HEK293 (cell line): ENCODE data around the gene THSD7A.

Source experiments
- CTCF ChIA-PET: fragments of 350-600 bp; formaldehyde crosslinking; extraction: SDS; loops from one replicate; lab custom pipeline; 2021; ENCODE audit warnings: antibody characterized with exemption; lab: Yijun Ruan, JAX
- POLR2A ChIA-PET: fragments of 300-600 bp; formaldehyde crosslinking; extraction: SDS; loops from one replicate; lab custom pipeline; 2020; ENCODE audit warnings: antibody characterized with exemption, inconsistent platforms; lab: Yijun Ruan, JAX
- H3K27ac ChIP-seq: fragments of 200-500 bp; sonication (Bioruptor generic); 2 replicates; pipeline ENCODE4 v1.5.1; 2014; ENCODE audit warnings: low read depth, low read length, control low read depth, inconsistent platforms; ENCODE audit errors: extremely low read depth
- H3K36me3 ChIP-seq, 2 experiments: fragments of 200-500 bp in 1 of 2; sonication (Bioruptor generic) in 1 of 2; 1 replicate in 1 of 2; 2 replicates in 1 of 2; pipeline ENCODE4 v1.5.1; 2014 to 2017; ENCODE audit warnings: inconsistent platforms in 2 of 2, low read length in 2 of 2; ENCODE audit not compliant: control insufficient read depth in 2 of 2, insufficient read depth in 1 of 2
- H3K4me1 ChIP-seq: fragments of 200-500 bp; sonication (Bioruptor generic); 2 replicates; pipeline ENCODE4 v1.5.1; 2014; ENCODE audit warnings: mild to moderate bottlenecking, low read length, inconsistent platforms; ENCODE audit not compliant: control insufficient read depth, insufficient read depth
- H3K4me3 ChIP-seq: 2 replicates; pipeline ENCODE4 v1.5.1; 2011; ENCODE audit warnings: low read depth, mild to moderate bottlenecking, control low read depth, low read length, moderate library complexity
- H3K9me3 ChIP-seq: fragments of 200-500 bp; sonication (Bioruptor generic); 2 replicates; pipeline ENCODE4 v1.5.1; 2014; ENCODE audit warnings: low read depth, low read length, inconsistent platforms; ENCODE audit not compliant: control insufficient read depth, insufficient read depth
- BCL11B ChIP-seq: fragments of 450-650 bp; formaldehyde crosslinking; IDR thresholded peaks from 2 replicates; pipeline ENCODE4 v1.5.1; 2016; ENCODE audit warnings: low read depth, missing biosample characterization, missing genetic modification characterization
- KLF8 ChIP-seq: fragments of 450-650 bp; formaldehyde crosslinking; IDR thresholded peaks from 2 replicates; pipeline ENCODE4 v1.5.1; 2016; ENCODE audit warnings: missing biosample characterization, missing genetic modification characterization
- PRDM4 ChIP-seq: fragments of 450-650 bp; formaldehyde crosslinking; IDR thresholded peaks from 2 replicates; pipeline ENCODE4 v1.5.1; 2017; ENCODE audit warnings: missing biosample characterization, missing genetic modification characterization
- SCRT2 ChIP-seq: fragments of 450-650 bp; formaldehyde crosslinking; IDR thresholded peaks from 2 replicates; pipeline ENCODE4 v1.5.1; 2016; ENCODE audit warnings: missing biosample characterization, missing genetic modification characterization
- TCF7L2 ChIP-seq: IDR thresholded peaks from 2 replicates; pipeline ENCODE4 v1.6.1; 2011; ENCODE audit warnings: low read depth, mild to moderate bottlenecking, inconsistent platforms, low read length, moderate library complexity, borderline replicate concordance
- WT1 ChIP-seq: fragments of 450-650 bp; formaldehyde crosslinking; IDR thresholded peaks from 2 replicates; pipeline ENCODE4 v1.5.1; 2016; ENCODE audit warnings: missing biosample characterization, missing genetic modification characterization
- ZBTB20 ChIP-seq: fragments of 450-650 bp; formaldehyde crosslinking; IDR thresholded peaks from 2 replicates; pipeline ENCODE4 v1.5.1; 2016; ENCODE audit warnings: missing biosample characterization, missing genetic modification characterization
- ZBTB6 ChIP-seq: fragments of 450-650 bp; formaldehyde crosslinking; IDR thresholded peaks from 2 replicates; pipeline ENCODE4 v1.5.1; 2017; ENCODE audit warnings: missing biosample characterization, missing genetic modification characterization
- ZEB2 ChIP-seq: fragments of 450-650 bp; formaldehyde crosslinking; IDR thresholded peaks from 2 replicates; pipeline ENCODE4 v1.5.1; 2016; ENCODE audit warnings: missing biosample characterization, missing genetic modification characterization
- ZFP69B ChIP-seq: fragments of 450-650 bp; formaldehyde crosslinking; IDR thresholded peaks from 2 replicates; pipeline ENCODE4 v1.5.1; 2016; ENCODE audit warnings: missing biosample characterization, missing genetic modification characterization
- ZNF121 ChIP-seq: fragments of 450-650 bp; formaldehyde crosslinking; IDR thresholded peaks from 2 replicates; pipeline ENCODE4 v1.5.1; 2016; ENCODE audit warnings: missing biosample characterization, missing genetic modification characterization
- ZNF274 ChIP-seq, 2 experiments: fragments of 200-500 bp in 1 of 2; fragments of 450-650 bp in 1 of 2; sonication (Bioruptor generic) in 1 of 2; formaldehyde crosslinking in 1 of 2; IDR thresholded peaks; 2 replicates each; pipeline versions ENCODE4 v1.5.1 to v1.6.1; 2014 to 2016; ENCODE audit warnings: borderline replicate concordance in 1 of 2, inconsistent platforms in 1 of 2, low read length in 1 of 2, missing biosample characterization in 1 of 2, missing genetic modification characterization in 1 of 2
- ZNF391 ChIP-seq: fragments of 450-650 bp; formaldehyde crosslinking; IDR thresholded peaks from 2 replicates; pipeline ENCODE4 v1.5.1; 2016; ENCODE audit warnings: low read depth, missing biosample characterization, missing genetic modification characterization, borderline replicate concordance
- ZNF398 ChIP-seq: fragments of 450-650 bp; formaldehyde crosslinking; IDR thresholded peaks from 2 replicates; pipeline ENCODE4 v1.5.1; 2017; ENCODE audit warnings: missing biosample characterization, missing genetic modification characterization
- ZNF433 ChIP-seq: fragments of 450-650 bp; formaldehyde crosslinking; IDR thresholded peaks from 2 replicates; pipeline ENCODE4 v1.5.1; 2016; ENCODE audit warnings: missing biosample characterization, missing genetic modification characterization, low read depth
- ZNF560 ChIP-seq: fragments of 450-650 bp; formaldehyde crosslinking; IDR thresholded peaks from 2 replicates; pipeline ENCODE4 v1.5.1; 2017; ENCODE audit warnings: missing biosample characterization, missing genetic modification characterization, borderline replicate concordance
- ZNF600 ChIP-seq: fragments of 450-650 bp; formaldehyde crosslinking; IDR thresholded peaks from 2 replicates; pipeline ENCODE4 v1.5.1; 2016; ENCODE audit warnings: missing biosample characterization, missing genetic modification characterization
- ZNF626 ChIP-seq: fragments of 450-650 bp; sonication (Bioruptor Pico); formaldehyde crosslinking; IDR thresholded peaks from 2 replicates; pipeline ENCODE4 v1.5.1; 2018; ENCODE audit warnings: missing biosample characterization, missing genetic modification characterization, inconsistent platforms
- ZSCAN23 ChIP-seq: fragments of 450-650 bp; formaldehyde crosslinking; IDR thresholded peaks from 2 replicates; pipeline ENCODE4 v1.5.1; 2016; ENCODE audit warnings: missing biosample characterization, missing genetic modification characterization
- ZSCAN30 ChIP-seq: fragments of 450-650 bp; IDR thresholded peaks from 2 replicates; pipeline ENCODE4 v1.5.1; 2018; ENCODE audit warnings: missing biosample characterization, mild to moderate bottlenecking, missing genetic modification characterization, moderate library complexity
- TF ChIP-seq, protein P1 (sequence below): fragments of 450-650 bp; formaldehyde crosslinking; IDR thresholded peaks from 2 replicates; pipeline ENCODE4 v1.5.1; 2016; ENCODE audit warnings: missing biosample characterization, missing genetic modification characterization
- TF ChIP-seq, protein P2 (sequence below): fragments of 450-650 bp; formaldehyde crosslinking; IDR thresholded peaks from 2 replicates; pipeline ENCODE4 v1.5.1; 2016; ENCODE audit warnings: missing biosample characterization, missing genetic modification characterization

The THSD7A gene

GRCh38 chr7:11829954-11830353 is 2.0 kb downstream of the THSD7A start (continued):
- TF ChIP-seq BCL11B (tag by site-specific recombination), result no peak
- no peak for TF ChIP-seq WT1 (tag by site-specific recombination)

DNA sequence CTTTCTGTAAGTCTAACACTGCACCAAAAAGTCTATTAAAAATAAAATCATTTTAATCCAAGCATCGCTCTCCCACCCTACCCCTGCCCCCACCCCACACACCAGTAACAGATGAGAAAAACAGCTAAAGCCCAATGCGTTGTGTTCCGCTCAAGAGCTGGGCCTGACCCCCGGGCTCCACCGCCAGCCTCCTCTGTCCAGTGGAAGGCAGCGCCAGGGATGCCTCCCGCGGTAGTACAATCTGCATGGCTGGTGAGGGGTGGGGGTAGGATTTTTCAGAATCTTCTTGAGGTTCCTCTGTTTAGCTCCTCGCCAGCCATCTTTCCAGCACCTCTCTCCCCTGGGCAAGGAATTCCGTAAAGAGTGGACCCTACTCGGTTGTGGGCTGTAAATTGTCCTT is 12.1 kb downstream of the THSD7A start:
- CTCF ChIA-PET, result no interaction called here

More for the DNA sequence above, 12.1 kb downstream of the THSD7A start:
- no peak overlapping the region for H3K4me3 ChIP-seq
- no peaks in the 10 kb centered on the region for H3K4me1 ChIP-seq
- no peaks in the 10 kb centered on the region for H3K36me3 ChIP-seq
- no peak overlapping the region for H3K27ac ChIP-seq
- POLR2A ChIA-PET, result no interaction called here
- TF ChIP-seq ZNF626 (tag by site-specific recombination), result no peak
- TF ChIP-seq, protein P1, sequence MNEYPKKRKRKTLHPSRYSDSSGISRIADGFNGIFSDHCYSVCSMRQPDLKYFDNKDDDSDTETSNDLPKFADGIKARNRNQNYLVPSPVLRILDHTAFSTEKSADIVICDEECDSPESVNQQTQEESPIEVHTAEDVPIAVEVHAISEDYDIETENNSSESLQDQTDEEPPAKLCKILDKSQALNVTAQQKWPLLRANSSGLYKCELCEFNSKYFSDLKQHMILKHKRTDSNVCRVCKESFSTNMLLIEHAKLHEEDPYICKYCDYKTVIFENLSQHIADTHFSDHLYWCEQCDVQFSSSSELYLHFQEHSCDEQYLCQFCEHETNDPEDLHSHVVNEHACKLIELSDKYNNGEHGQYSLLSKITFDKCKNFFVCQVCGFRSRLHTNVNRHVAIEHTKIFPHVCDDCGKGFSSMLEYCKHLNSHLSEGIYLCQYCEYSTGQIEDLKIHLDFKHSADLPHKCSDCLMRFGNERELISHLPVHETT (tag by site-specific recombination), result no peak
- TF ChIP-seq ZFP69B (tag by site-specific recombination), result no peak
- TF ChIP-seq ZBTB6, result no peak
- TF ChIP-seq PRDM4, result no peak
- TF ChIP-seq ZEB2, result no peak
- TF ChIP-seq ZNF433 (tag by site-specific recombination), result no peak
- TF ChIP-seq ZNF600 (tag by site-specific recombination), result no peak
- no peak for TF ChIP-seq ZNF274 (IDR thresholded peaks at IDR 0.05; ENCODE audit: low read length)
- no peak for TF ChIP-seq ZNF274 (tag by site-specific recombination; IDR thresholded peaks at IDR 0.05; ENCODE audit: borderline replicate concordance)
- TF ChIP-seq, protein P2, sequence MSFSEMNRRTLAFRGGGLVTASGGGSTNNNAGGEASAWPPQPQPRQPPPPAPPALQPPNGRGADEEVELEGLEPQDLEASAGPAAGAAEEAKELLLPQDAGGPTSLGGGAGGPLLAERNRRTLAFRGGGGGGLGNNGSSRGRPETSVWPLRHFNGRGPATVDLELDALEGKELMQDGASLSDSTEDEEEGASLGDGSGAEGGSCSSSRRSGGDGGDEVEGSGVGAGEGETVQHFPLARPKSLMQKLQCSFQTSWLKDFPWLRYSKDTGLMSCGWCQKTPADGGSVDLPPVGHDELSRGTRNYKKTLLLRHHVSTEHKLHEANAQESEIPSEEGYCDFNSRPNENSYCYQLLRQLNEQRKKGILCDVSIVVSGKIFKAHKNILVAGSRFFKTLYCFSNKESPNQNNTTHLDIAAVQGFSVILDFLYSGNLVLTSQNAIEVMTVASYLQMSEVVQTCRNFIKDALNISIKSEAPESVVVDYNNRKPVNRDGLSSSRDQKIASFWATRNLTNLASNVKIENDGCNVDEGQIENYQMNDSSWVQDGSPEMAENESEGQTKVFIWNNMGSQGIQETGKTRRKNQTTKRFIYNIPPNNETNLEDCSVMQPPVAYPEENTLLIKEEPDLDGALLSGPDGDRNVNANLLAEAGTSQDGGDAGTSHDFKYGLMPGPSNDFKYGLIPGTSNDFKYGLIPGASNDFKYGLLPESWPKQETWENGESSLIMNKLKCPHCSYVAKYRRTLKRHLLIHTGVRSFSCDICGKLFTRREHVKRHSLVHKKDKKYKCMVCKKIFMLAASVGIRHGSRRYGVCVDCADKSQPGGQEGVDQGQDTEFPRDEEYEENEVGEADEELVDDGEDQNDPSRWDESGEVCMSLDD (tag by site-specific recombination), result no peak
- no peak for TF ChIP-seq SCRT2
- no peak for TF ChIP-seq KLF8 (tag by site-specific recombination)
- no peak for TF ChIP-seq ZSCAN23 (tag by site-specific recombination)
- no peak for TF ChIP-seq ZNF560
- no peak for TF ChIP-seq ZBTB20 (tag by site-specific recombination)
- no peak for TF ChIP-seq ZNF121 (tag by site-specific recombination)
- no peak for TF ChIP-seq ZNF398 (tag by site-specific recombination)
- no peak for TF ChIP-seq ZNF391 (tag by site-specific recombination)
- no peak for TF ChIP-seq ZSCAN30 (tag by site-specific recombination)
- TF ChIP-seq TCF7L2, result no peak
- H3K9me3 ChIP-seq, result no peaks in the 10 kb centered on the region
